A172 (cell line): ENCODE results near the gene MINDY4B. TPM values are rescaled to one million over a fixed set of nuclear protein-coding genes. Genes with fewer than 3 reads are reported as not detected.

Source experiments
- DNase-seq: peaks from one replicate; pipeline ENCODE4 v3.0.0-alpha.2; 2015; ENCODE audit warnings: low spot score
- total RNA-seq: library from RNA; depleted of rRNA; stranded (reverse); fragments of >200 nt; shearing (Covaris generic); gene quantifications from 2 replicates; pipeline ENCODE4 v1.2.3, GENCODE V29; 2014; rRNA removed

MINDY4B gene
- not detected in 2 replicates for total RNA-seq

DNA sequence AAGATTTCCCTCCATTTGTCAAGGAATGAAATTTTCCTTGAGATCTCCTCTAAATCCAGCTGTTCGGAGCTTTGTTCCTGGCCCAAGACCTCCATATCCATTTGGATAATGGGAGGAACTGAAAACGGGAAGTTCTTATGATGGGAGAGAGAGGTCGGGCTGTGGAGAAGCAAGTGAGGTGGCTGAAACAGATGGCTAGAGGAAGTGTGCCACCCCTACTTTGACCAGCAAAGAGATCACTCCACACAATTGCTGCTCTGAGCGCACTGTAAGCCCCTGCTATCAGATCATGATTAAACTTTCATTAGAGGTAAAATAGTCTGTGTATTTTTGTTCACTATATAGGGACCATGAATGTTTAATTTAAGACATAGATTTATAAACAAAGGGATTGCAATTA, at the start of gene MINDY4B:
Gene MINDY4B (minus strand): TSS at position 101 of the 400 bp plus-strand sequence. CDS start 0 bp downstream, at position 101.
- no peak for DNase-seq

- DNase-seq: no peak
These were observed 46.7 kb upstream of the MINDY4B start for GRCh38 chr3:150951923-150952322.

DNA sequence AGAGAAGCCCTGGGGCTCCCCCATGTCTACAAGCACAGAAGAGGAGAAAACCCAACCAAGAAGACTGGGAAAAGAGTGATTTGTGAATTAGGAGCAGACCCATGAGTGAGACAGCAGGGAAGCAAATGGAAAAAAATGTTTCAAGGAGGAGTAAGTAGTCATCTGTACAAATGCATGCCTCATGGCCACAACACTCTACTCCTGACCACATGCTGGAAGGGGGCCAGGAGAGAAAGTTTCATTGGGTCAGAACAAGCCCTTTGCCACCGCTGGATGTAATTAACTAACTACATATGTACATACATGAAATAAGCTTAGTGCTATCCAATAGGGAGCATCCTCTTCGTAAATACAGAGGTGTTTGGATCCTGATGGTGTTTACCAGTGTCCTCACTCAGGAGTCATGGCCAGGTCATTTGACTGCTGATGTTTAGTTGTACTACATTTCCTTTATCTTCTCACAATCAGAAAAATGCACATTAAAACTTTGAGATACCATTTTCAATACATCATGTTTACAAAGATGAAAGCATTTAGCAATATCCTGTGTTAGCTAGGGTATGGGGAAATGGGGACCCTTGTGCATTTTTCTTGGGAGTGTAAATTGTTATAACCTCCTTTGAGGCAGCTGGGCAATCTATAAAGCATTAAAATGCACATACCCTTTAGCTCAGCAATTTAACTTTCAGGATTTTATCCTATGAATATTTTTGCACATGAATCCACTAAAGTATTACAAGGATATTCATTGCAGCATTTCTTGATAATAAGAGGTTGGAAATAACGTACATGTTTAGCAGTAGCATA, 40.2 kb upstream of the MINDY4B start:
- peak; percentile 53 for DNase-seq

GRCh38 chr3:150942221-150942620, 37.0 kb upstream of the MINDY4B start:
- DNase-seq: no peak

GRCh38 chr3:150936693-150937092, 31.5 kb upstream of the MINDY4B start:
- no peak for DNase-seq

- no peak for DNase-seq
These were observed 28.3 kb upstream of the MINDY4B start for GRCh38 chr3:150933473-150933995.

DNA sequence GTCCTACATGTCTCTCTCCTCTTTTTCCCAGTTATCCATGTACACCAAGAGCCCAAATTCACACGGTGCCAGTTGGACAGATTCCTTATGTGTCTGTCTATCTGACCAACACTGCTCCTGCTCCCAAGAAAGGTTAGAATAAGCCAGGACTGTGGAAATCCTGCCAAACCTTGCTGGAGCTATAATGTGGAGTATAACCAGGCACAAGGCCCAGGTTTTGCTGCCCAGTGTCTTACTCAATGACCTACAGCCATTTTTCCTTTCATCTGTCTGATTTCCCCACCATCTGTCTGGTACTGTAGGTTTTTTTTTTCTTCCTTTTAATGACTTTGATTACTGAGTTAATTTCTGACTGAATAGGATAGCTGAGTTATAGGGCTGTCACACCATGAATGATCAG, 26.5 kb upstream of the MINDY4B start:
- no peak for DNase-seq

DNA sequence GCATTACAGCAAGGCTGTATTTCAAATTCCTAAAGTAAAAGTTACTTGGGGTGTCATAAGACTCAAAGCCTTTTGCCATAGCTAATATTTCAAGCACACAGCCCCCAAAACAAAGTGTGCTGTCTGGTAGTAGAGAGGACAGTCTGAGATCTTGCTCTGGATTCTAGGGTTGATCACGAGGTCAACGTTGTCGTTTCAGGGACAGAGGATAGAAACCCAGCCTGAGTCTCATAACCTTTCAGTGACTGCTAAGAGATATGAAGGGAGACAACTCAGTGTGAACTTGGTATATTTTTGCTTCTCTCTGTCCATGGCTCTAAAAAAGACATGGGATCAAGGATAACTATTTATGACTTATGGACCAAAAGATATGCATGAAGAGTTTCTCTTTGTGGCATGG, 25.6 kb upstream of the MINDY4B start:
- DNase-seq: no peak

DNA sequence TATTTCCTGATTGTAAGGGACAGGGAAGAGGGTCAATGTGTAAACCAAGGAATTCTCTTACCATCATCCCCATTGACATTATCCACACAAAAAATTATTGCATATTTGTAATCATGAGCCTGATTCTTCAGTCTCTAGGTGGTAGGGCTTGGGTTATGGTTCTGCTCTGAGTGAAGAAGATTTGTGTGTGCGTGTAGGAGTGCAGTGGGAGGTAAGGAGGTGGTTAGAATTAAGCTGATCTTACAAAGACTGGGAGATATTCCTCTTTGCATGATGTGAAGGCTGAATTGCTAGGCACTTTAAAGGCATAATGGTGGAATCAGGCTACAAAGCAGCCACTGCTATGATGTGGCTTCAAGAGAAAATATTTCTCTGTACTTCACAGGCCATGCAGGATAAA, 23.0 kb upstream of the MINDY4B start:
- DNase-seq: no peak

- DNase-seq: no peak
These were observed 21.1 kb upstream of the MINDY4B start for GRCh38 chr3:150926328-150926727.

GRCh38 chr3:150925751-150926201, 20.5 kb upstream of the MINDY4B start:
- DNase-seq: peak; percentile 29

- peak; percentile 36 for DNase-seq
These were observed 17.4 kb upstream of the MINDY4B start for GRCh38 chr3:150922611-150923010.

- DNase-seq: no peak
These were observed 16.0 kb upstream of the MINDY4B start for GRCh38 chr3:150921209-150921608.

- DNase-seq: no peak
These were observed 15.0 kb upstream of the MINDY4B start for GRCh38 chr3:150920236-150920635.

- DNase-seq: no peak
These were observed 12.7 kb upstream of the MINDY4B start for GRCh38 chr3:150917951-150918350.

DNA sequence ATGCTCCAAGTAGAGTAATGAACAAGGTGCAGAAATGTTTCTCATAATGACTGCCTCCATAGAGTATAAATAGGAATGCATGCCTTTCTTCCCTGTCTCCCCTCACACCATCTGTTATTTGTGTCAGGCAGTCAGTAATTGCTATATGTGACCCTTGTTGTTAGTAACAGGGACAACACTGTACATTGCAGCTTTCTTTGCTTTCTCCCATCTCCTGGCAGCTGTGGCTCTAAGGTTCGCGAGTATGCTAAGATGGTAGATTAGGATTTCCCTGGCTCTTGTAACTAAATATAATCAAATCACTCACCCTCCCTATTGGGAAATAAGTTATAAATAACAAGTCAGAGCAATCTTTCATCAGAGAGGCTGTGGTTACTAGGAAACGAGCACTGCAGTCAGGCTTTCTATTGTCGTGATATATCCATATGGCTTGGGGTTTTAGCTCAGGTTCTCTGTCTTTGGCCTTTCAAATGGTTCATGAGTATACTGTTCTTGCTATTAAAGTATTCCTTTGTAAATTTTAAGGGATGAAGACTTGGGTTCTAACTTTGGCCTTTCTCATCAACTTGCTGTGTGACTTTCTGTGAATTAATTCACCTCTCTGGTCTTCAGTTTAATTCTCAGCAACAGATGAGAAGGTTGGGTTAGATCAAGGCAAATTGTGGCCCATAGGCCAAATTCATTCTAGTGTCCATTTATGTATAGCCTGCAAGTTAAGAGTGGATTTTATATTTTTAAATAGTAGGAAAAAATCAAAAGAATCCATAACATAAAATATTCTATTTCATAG, 8.1 kb upstream of the MINDY4B start:
- DNase-seq: no peak

GRCh38 chr3:150912501-150912900, 7.3 kb upstream of the MINDY4B start:
- no peak for DNase-seq

GRCh38 chr3:150911771-150912170, 6.5 kb upstream of the MINDY4B start:
- DNase-seq: no peak

DNA sequence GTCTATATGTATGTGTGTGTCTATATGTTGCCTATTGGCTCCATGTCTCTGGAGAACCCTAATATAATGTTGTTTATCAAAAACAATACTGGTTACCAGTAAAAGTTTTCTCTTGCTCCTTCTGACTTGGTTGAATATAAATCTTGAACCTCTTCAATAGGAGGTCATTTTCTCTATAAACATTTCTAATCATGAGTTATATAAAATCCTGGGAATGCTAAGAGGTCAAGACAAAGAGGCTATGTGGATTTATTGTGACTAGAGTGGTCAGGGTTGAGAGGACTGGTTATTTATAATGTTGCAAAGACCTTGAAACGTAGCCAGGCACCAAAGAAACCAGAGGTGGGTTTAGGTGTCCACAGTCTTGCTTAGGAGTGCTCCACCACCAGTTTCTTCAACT, 1.2 kb upstream of the MINDY4B start:
- DNase-seq: no peak

GRCh38 chr3:150905746-150906145, 507 bp upstream of the MINDY4B start:
- DNase-seq: no peak

- DNase-seq: no peak
These were observed 2.3 kb downstream of the MINDY4B start for GRCh38 chr3:150902988-150903387.

DNA sequence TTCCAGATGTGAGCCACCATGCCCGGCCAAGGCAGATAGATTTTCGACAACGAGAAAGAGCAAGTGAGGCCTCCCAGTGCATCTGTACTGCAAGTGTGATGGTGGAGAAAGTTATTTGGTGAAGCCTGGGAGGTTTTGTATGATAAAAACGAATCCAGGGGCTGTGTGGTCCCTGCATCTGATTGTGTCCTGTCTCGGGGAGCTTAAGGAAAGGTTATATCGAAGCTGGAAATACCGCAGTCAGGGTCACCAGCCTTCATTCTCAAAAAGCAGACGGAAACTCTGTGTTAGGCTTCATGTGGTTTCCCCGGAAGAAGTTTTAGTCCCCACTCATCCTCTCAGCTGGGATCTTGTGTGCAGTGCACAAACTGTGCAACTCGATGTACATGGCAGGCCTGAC, 3.4 kb downstream of the MINDY4B start:
- DNase-seq: no peak

GRCh38 chr3:150899141-150899540, 6.1 kb downstream of the MINDY4B start:
- DNase-seq: no peak
